ENCODE measurements around the gene SHC3.

DNA sequence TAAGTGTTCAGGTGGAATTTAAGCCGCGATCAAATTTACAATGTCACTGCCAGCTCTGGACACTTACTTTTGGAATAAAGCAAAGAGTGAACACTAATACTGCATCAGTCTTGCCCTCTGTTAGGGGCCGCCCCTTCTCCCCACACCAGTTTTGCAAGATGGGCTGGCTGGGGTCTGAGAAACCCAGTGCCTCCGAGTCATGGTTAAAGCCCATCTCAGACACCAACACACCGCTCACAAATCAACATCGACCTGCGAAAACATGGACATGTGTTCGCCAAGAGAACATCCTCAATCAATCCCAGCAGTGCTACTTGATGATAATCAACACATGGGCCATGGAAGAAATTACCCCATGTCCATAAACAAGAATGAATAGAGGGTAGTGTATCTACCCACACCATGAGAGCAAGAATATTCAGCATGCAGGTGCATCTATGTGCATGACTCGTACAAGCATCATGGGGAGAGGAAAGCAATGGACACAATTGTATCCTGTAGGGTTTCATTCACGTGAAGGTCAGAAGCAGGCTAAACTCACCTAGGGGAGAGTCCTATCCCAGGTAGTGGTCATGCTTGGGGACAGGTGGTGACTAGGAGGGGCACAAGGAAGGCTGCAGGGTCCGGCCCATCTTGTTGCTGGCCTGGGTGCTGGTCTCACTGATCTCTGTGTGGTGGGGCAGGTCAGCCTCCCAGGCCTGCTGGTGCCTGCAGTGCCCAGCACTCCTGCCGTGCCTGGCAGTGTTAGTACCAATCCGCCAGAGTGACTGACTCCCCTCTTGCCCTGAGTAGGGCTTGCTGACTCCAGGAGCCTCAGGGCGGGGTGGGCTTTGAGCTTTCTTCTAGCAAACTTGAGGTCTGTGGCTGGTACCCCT, 182.3 kb downstream of the SHC3 start:
- TF ChIP-seq CEBPB (IDR thresholded peaks at IDR 0.05), result no peak
- no peak for TF ChIP-seq EP300 (IDR thresholded peaks at IDR 0.05; ENCODE audit: borderline replicate concordance)
- TF ChIP-seq TEAD4 (IDR thresholded peaks at IDR 0.05), result no peak
- TF ChIP-seq, protein P1, sequence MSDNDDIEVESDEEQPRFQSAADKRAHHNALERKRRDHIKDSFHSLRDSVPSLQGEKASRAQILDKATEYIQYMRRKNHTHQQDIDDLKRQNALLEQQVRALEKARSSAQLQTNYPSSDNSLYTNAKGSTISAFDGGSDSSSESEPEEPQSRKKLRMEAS (IDR thresholded peaks at IDR 0.05), result no peak
- TF ChIP-seq YY1 (IDR thresholded peaks at IDR 0.05; ENCODE audit: low read depth), result no peak
- no peak for TF ChIP-seq RAD21 (IDR thresholded peaks at IDR 0.05; ENCODE audit: low read depth)
- no peak for TF ChIP-seq TAF1 (IDR thresholded peaks at IDR 0.05; ENCODE audit: low read depth)
- no peak for TF ChIP-seq ZBTB7A (IDR thresholded peaks at IDR 0.05; ENCODE audit: low read depth)
- TF ChIP-seq, protein P2, sequence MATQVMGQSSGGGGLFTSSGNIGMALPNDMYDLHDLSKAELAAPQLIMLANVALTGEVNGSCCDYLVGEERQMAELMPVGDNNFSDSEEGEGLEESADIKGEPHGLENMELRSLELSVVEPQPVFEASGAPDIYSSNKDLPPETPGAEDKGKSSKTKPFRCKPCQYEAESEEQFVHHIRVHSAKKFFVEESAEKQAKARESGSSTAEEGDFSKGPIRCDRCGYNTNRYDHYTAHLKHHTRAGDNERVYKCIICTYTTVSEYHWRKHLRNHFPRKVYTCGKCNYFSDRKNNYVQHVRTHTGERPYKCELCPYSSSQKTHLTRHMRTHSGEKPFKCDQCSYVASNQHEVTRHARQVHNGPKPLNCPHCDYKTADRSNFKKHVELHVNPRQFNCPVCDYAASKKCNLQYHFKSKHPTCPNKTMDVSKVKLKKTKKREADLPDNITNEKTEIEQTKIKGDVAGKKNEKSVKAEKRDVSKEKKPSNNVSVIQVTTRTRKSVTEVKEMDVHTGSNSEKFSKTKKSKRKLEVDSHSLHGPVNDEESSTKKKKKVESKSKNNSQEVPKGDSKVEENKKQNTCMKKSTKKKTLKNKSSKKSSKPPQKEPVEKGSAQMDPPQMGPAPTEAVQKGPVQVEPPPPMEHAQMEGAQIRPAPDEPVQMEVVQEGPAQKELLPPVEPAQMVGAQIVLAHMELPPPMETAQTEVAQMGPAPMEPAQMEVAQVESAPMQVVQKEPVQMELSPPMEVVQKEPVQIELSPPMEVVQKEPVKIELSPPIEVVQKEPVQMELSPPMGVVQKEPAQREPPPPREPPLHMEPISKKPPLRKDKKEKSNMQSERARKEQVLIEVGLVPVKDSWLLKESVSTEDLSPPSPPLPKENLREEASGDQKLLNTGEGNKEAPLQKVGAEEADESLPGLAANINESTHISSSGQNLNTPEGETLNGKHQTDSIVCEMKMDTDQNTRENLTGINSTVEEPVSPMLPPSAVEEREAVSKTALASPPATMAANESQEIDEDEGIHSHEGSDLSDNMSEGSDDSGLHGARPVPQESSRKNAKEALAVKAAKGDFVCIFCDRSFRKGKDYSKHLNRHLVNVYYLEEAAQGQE (IDR thresholded peaks at IDR 0.05; ENCODE audit: low read depth), result no peak

Data from Ishikawa (cell line).